K562 (cell line): Measurements from ENCODE around the gene MLXIPL.
"Not testable (repeated sequence)": the region's sequence is repeated elsewhere in the genome, so short reads cannot be mapped to it uniquely, and the experiment has no call there.

Experiments
- COPS2 ChIP-seq: fragments of 450-650 bp; conservative IDR thresholded peaks from 2 replicates; pipeline ENCODE4 v1.6.1; 2016; ENCODE audit warnings: mild to moderate bottlenecking, moderate library complexity
- HNRNPUL1 ChIP-seq: fragments of 200-400 bp; formaldehyde crosslinking; IDR thresholded peaks from 2 replicates; pipeline ENCODE4 v1.6.1; 2017; ENCODE audit warnings: low read length
- TGIF2 ChIP-seq: sonication (generic); formaldehyde crosslinking; IDR thresholded peaks from 2 replicates; pipeline ENCODE4 v1.8.1; 2022; ENCODE audit warnings: mild to moderate bottlenecking, missing genetic modification reagents, moderate library complexity
- ZNF324 ChIP-seq: fragments of 250-450 bp; sonication (Bioruptor Pico); IDR thresholded peaks from 2 replicates; pipeline ENCODE4 v1.4.0; 2020; ENCODE audit warnings: mild to moderate bottlenecking

DNA sequence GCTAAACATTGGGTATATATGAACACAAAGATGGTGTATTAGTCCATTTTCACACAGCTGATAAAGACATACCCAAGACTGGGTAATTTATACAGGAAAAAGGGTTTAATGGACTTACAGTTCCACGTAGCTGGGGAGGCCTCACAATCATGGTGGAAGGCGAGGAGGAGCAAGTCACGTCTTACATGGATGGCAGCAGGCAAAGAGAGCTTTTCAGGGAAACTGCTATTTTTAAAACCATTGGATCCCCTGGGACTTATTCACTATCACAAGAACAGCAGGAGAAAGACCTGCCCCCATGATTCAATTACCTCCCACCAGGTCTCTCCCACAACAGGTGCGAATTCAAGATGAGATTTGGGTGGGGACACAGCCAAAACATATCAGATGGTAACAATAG, 31.0 kb upstream of the MLXIPL start:
- TF ChIP-seq HNRNPUL1; TGIF2; COPS2; ZNF324 (CRISPR knock-in tag): not testable (repeated sequence)
